ENCODE results near the gene ZNF692. TPM values are rescaled to one million over a fixed set of nuclear protein-coding genes. Genes with fewer than 3 reads are reported as not detected.

The ZNF692 gene
- total RNA-seq, 4 donors from 2014 or later, result 8.0 to 38.0 (median 13.9) TPM

- intact Hi-C loops (cut with DNase I; ENCODE audit: low total_unique reads), result no loop called here
- no peak for ATAC-seq
- peak overlapping the region; percentile 86 to 98 (median 94) for H3K27ac ChIP-seq
These were observed 1.1 kb upstream of the ZNF692 start for GRCh38 chr1:248860007-248860406.

DNA sequence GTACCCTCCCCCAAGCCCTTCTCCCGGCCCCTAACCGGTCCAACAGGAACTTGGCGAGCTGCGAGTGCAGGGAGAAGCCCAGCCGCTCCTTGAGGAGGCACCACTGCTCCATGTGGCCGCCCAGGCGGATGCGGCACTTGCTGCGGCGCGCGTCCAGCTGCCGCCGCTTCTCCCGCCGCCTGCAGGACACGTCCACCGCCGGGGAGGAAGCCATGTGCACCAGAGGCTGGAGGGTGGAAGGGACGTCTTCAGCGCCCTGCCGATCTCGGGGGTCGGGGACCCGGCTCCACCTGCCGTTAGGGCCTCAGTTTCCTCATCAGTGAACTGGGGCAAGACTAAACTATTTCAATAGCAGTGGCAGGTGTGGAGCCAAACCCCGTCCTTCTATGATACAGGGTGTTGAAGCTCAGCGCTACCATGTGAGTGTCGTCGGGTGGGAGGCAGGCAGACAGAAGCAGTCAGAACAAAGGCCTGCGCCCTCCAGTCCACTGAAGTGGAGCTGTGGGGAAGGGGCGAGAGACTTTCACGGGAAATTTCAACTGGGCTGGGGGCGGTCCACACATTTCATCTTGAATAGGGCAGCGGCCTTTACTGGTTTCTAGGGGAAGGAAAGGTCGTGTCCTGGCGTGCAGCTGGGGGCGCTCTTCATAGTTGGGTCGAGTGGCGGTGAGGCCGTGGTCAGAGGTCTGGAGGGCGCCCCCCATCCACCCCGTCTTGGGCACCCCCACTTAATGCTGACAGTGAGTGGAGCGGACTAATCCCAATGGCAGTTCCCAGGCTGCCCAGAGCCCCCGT lies 592 bp downstream of the ZNF692 start:
- in situ Hi-C loops (cut with MboI; ENCODE audit: low sequenced_read_pairs in 4 of 4), result no loop called here

More at GRCh38 chr1:248860007-248860406, 1.1 kb upstream of the ZNF692 start:
- Histone ChIP-seq H3K4me3 (peak overlapping the region in 1 of 4 donors; percentile 68), H3K36me3 (no peaks in the 10 kb centered on the region), H3K9me3 (no peaks in the 10 kb centered on the region), H3K4me1 (peaks cover 19 to 39% of the 10 kb centered on the region in 2 donors), H3K27me3 (no peaks in the 10 kb centered on the region)
- DNase-seq, result no peak
- in situ Hi-C loops (cut with MboI; ENCODE audit: low sequenced_read_pairs in 4 of 4), result no loop called here
- TF ChIP-seq CTCF (IDR thresholded peaks at IDR 0.05 in 4 of 5, conservative IDR thresholded peaks at IDR 0.05 in 1 of 5), result no peak
- no peak for TF ChIP-seq POLR2A (IDR thresholded peaks at IDR 0.05)

DNA sequence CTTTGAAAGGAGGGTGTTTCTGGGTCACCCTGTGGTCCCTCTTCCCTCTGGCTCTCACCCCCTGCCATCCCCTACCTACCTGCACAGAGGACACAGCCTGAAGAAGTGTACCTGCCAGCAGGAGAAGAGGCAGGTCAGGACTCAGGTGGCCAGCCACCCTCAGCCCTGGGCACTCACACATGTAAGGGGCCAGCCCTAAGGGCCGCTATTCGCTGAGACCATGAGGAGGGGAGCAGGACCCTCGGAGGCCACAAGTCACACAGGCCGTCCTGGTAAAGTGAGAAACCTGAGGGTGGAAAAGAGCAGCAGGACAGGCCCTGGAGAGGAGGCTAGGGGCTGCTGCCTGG lies 1.2 kb downstream of the ZNF692 start:
- peaks cover 0 to 5% of the 10 kb centered on the region in 2 donors for H3K36me3 ChIP-seq
- H3K9me3 ChIP-seq, result no peaks in the 10 kb centered on the region
- peaks cover 14 to 26% of the 10 kb centered on the region in 2 donors for H3K4me1 ChIP-seq
- H3K27me3 ChIP-seq, result no peaks in the 10 kb centered on the region
- in situ Hi-C loops (cut with MboI; ENCODE audit: low sequenced_read_pairs in 4 of 4) (no loop called here), intact Hi-C loops (cut with DNase I; ENCODE audit: low total_unique reads) (no loop called here)
- H3K4me3 ChIP-seq, result peak overlapping the region; percentile 68 to 87 (median 72)
- no peak for ATAC-seq
- H3K27ac ChIP-seq, result peak overlapping the region; percentile 86 to 98 (median 94)
- DNase-seq, result no peak
- TF ChIP-seq POLR2A (IDR thresholded peaks at IDR 0.05), result no peak
- TF ChIP-seq CTCF (IDR thresholded peaks at IDR 0.05 in 4 of 5, conservative IDR thresholded peaks at IDR 0.05 in 1 of 5), result no peak

More for the DNA sequence above, 592 bp downstream of the ZNF692 start:
- intact Hi-C loops (cut with DNase I; ENCODE audit: low total_unique reads), result no loop called here
- Histone ChIP-seq H3K4me3 (peak overlapping the region; percentile 68 to 87 (median 72)), H3K9me3 (no peaks in the 10 kb centered on the region), H3K4me1 (peaks cover 16 to 32% of the 10 kb centered on the region in 2 donors), H3K27me3 (no peaks in the 10 kb centered on the region), H3K27ac (peak overlapping the region; percentile 86 to 98 (median 94)), H3K36me3 (peaks cover 0 to 5% of the 10 kb centered on the region in 2 donors)
- TF ChIP-seq POLR2A (IDR thresholded peaks at IDR 0.05) (no peak), CTCF (IDR thresholded peaks at IDR 0.05 in 4 of 5, conservative IDR thresholded peaks at IDR 0.05 in 1 of 5) (peak; percentile 4 to 49 (median 44))
- ATAC-seq (peak; percentile 39 to 55), DNase-seq (peak in 1 of 2 donors; percentile 72)

- H3K4me3 ChIP-seq, result no peak overlapping the region
- H3K27ac ChIP-seq, result no peak overlapping the region
- no peak for DNase-seq
- peaks cover 13 to 23% of the 10 kb centered on the region in 2 donors for H3K4me1 ChIP-seq
- no peaks in the 10 kb centered on the region for H3K27me3 ChIP-seq
- TF ChIP-seq CTCF (IDR thresholded peaks at IDR 0.05 in 4 of 5, conservative IDR thresholded peaks at IDR 0.05 in 1 of 5) (no peak), POLR2A (IDR thresholded peaks at IDR 0.05) (no peak)
- H3K9me3 ChIP-seq, result no peaks in the 10 kb centered on the region
- peaks cover 0 to 5% of the 10 kb centered on the region in 2 donors for H3K36me3 ChIP-seq
- in situ Hi-C loops (cut with MboI; ENCODE audit: low sequenced_read_pairs in 4 of 4), result no loop called here
- ATAC-seq, result no peak
- intact Hi-C loops (cut with DNase I; ENCODE audit: low total_unique reads), result no loop called here
These were observed 1.7 kb downstream of the ZNF692 start for GRCh38 chr1:248857201-248857600.

Data from gastrocnemius medialis (tissue), 4 donors.